HEK293 (cell line): ENCODE measurements around the gene TMEM203.

Experiments used
- CTCF ChIP-seq: fragments of 450-650 bp; formaldehyde crosslinking; IDR thresholded peaks from 2 replicates; pipeline ENCODE4 v1.5.1; 2016; ENCODE audit warnings: missing biosample characterization, missing genetic modification characterization
- HOXA7 ChIP-seq: sonication (generic); formaldehyde crosslinking; IDR thresholded peaks from 2 replicates; pipeline ENCODE4 v1.8.1; 2022; ENCODE audit warnings: missing genetic modification reagents, borderline replicate concordance
- ZBTB1 ChIP-seq: fragments of 450-650 bp; formaldehyde crosslinking; IDR thresholded peaks from 2 replicates; pipeline ENCODE4 v1.5.1; 2016; ENCODE audit warnings: missing biosample characterization, missing genetic modification characterization
- ZNF24 ChIP-seq: fragments of 450-650 bp; formaldehyde crosslinking; IDR thresholded peaks from 2 replicates; pipeline ENCODE4 v1.5.1; 2016; ENCODE audit warnings: missing biosample characterization, missing genetic modification characterization
- ZNF274 ChIP-seq, 2 experiments: fragments of 200-500 bp in 1 of 2; fragments of 450-650 bp in 1 of 2; sonication (Bioruptor generic) in 1 of 2; formaldehyde crosslinking in 1 of 2; IDR thresholded peaks; 2 replicates each; pipeline versions ENCODE4 v1.5.1 to v1.6.1; 2014 to 2016; ENCODE audit warnings: borderline replicate concordance in 1 of 2, inconsistent platforms in 1 of 2, low read length in 1 of 2, missing biosample characterization in 1 of 2, missing genetic modification characterization in 1 of 2
- ZNF416 ChIP-seq: fragments of 450-650 bp; formaldehyde crosslinking; IDR thresholded peaks from 2 replicates; pipeline ENCODE4 v1.5.1; 2016; ENCODE audit warnings: missing biosample characterization, missing genetic modification characterization
- ZNF549 ChIP-seq: fragments of 450-650 bp; IDR thresholded peaks from 2 replicates; pipeline ENCODE4 v1.5.1; 2018; ENCODE audit warnings: missing biosample characterization, missing genetic modification characterization, mild to moderate bottlenecking, inconsistent platforms, moderate library complexity
- ZNF621 ChIP-seq: fragments of 450-650 bp; formaldehyde crosslinking; IDR thresholded peaks from 2 replicates; pipeline ENCODE4 v1.5.1; 2017; ENCODE audit warnings: missing biosample characterization, missing genetic modification characterization
- ZNF747 ChIP-seq: fragments of 450-650 bp; formaldehyde crosslinking; IDR thresholded peaks from 2 replicates; pipeline ENCODE4 v1.5.1; 2016; ENCODE audit warnings: missing biosample characterization, missing genetic modification characterization
- TF ChIP-seq, protein P1 (sequence below): fragments of 450-650 bp; formaldehyde crosslinking; IDR thresholded peaks from 2 replicates; pipeline ENCODE4 v1.5.1; 2016; ENCODE audit warnings: missing biosample characterization, missing genetic modification characterization

DNA sequence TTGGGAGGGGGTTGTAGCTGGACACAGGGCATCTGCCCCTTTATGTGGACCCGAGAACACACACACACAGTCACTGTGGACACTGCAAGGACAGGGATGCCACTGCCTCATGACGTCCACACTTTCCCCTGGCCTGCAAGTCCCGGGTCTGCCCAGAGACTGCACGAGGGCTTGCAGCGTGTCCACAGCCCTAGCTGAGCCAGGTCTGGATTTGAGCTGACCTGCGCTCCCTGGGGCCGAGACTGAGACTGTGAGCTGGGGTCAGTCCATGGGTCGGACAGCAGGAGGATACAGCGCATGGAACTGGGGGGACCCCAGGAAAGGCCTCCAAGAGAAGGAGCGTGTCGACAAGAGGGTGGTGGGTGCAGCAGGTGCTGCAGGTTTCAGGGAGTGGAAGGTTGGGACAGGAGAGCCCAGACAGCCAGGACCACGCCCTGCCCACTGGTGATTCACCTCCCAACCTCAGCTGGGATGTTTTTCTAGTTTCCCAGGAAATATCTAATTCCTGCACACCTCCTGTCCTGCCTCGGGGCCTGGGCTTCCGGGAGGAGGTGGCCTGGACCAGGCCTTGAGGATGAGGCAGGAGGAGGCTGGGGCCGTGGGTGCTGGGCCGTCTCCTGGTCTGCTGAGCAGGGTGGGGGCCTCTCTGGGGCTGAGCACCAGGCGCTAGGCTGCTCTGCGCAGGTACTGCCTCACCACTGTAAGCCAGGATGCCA is 21.0 kb upstream of the TMEM203 start:
- TF ChIP-seq, protein P1, sequence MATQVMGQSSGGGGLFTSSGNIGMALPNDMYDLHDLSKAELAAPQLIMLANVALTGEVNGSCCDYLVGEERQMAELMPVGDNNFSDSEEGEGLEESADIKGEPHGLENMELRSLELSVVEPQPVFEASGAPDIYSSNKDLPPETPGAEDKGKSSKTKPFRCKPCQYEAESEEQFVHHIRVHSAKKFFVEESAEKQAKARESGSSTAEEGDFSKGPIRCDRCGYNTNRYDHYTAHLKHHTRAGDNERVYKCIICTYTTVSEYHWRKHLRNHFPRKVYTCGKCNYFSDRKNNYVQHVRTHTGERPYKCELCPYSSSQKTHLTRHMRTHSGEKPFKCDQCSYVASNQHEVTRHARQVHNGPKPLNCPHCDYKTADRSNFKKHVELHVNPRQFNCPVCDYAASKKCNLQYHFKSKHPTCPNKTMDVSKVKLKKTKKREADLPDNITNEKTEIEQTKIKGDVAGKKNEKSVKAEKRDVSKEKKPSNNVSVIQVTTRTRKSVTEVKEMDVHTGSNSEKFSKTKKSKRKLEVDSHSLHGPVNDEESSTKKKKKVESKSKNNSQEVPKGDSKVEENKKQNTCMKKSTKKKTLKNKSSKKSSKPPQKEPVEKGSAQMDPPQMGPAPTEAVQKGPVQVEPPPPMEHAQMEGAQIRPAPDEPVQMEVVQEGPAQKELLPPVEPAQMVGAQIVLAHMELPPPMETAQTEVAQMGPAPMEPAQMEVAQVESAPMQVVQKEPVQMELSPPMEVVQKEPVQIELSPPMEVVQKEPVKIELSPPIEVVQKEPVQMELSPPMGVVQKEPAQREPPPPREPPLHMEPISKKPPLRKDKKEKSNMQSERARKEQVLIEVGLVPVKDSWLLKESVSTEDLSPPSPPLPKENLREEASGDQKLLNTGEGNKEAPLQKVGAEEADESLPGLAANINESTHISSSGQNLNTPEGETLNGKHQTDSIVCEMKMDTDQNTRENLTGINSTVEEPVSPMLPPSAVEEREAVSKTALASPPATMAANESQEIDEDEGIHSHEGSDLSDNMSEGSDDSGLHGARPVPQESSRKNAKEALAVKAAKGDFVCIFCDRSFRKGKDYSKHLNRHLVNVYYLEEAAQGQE (tag by site-specific recombination): no peak
- TF ChIP-seq ZBTB1: no peak
- TF ChIP-seq ZNF24 (tag by site-specific recombination): no peak
- no peak for TF ChIP-seq CTCF (tag by site-specific recombination)
- TF ChIP-seq ZNF274 (IDR thresholded peaks at IDR 0.05; ENCODE audit: low read length): no peak
- no peak for TF ChIP-seq ZNF274 (tag by site-specific recombination; IDR thresholded peaks at IDR 0.05; ENCODE audit: borderline replicate concordance)
- TF ChIP-seq ZNF621 (tag by site-specific recombination): no peak
- TF ChIP-seq HOXA7 (CRISPR knock-in tag): no peak
- no peak for TF ChIP-seq ZNF549 (tag by site-specific recombination)
- no peak for TF ChIP-seq ZNF747
- TF ChIP-seq ZNF416 (tag by site-specific recombination): no peak
